Panc1 (cell line): ENCODE measurements around the gene ANKH. TPM values are rescaled to one million over a fixed set of nuclear protein-coding genes. Genes with fewer than 3 reads are reported as not detected.

Experiments
- ATAC-seq: fragments of 200-7000 bp; cut with Tn5 transposase; 2 replicates; pipeline ENCODE4 v1.9.1; 2020; ENCODE audit warnings: mild to moderate bottlenecking, moderate library complexity
- BruUV-seq: library from RNA; stranded (reverse); fragments of 400-500 nt; replicated peaks from 2 replicates; lab custom pipeline; 2021; lab: Mats Ljungman, UMichigan
- CTCF ChIA-PET: fragments of 300-600 bp; sonication (Branson Sonifier 250); formaldehyde crosslinking; loops from one replicate; lab custom pipeline; 2022; ENCODE audit warnings: antibody characterized with exemption; lab: Charles Lee
- POLR2A ChIA-PET: fragments of 300-600 bp; sonication (Branson Sonifier 250); formaldehyde crosslinking; loops from one replicate; lab custom pipeline; 2022; ENCODE audit warnings: antibody characterized with exemption; lab: Charles Lee
- DNase-seq: peaks from one replicate; pipeline ENCODE4 v3.0.0-alpha.2; 2010; ENCODE audit warnings: low read depth, low spot score
- H3K27ac ChIP-seq: 2 replicates; pipeline ENCODE4 v1.5.1; 2011; ENCODE audit warnings: mild to moderate bottlenecking, low read length, inconsistent platforms
- H3K27me3 ChIP-seq: fragments of 200-500 bp; sonication (Bioruptor generic); 2 replicates; pipeline ENCODE4 v1.6.0; 2014; ENCODE audit warnings: low read length, inconsistent platforms; ENCODE audit not compliant: control insufficient read depth, insufficient read depth
- H3K36me3 ChIP-seq: fragments of 200-500 bp; sonication (Bioruptor generic); 2 replicates; pipeline ENCODE4 v1.5.1; 2014; ENCODE audit warnings: inconsistent platforms, mild to moderate bottlenecking, low read length, moderate library complexity; ENCODE audit not compliant: control insufficient read depth, insufficient read depth
- H3K4me1 ChIP-seq: 2 replicates; pipeline ENCODE4 v1.5.1; 2011; ENCODE audit warnings: inconsistent platforms, mild to moderate bottlenecking, low read length, moderate library complexity; ENCODE audit not compliant: control insufficient read depth, insufficient read depth
- H3K4me3 ChIP-seq, 2 experiments: 2 replicates each; pipeline ENCODE4 v1.5.1; 2011 to 2012; ENCODE audit warnings: low read depth in 2 of 2, low read length in 2 of 2, mild to moderate bottlenecking in 2 of 2, inconsistent platforms in 1 of 2, moderate library complexity in 1 of 2
- H3K9me3 ChIP-seq: fragments of 200-500 bp; sonication (Bioruptor generic); 2 replicates; pipeline ENCODE4 v1.5.1; 2014; ENCODE audit warnings: low read depth, mild to moderate bottlenecking, inconsistent platforms, low read length, moderate library complexity; ENCODE audit not compliant: control insufficient read depth, insufficient read depth
- CTCF ChIP-seq: fragments of 450-650 bp; IDR thresholded peaks from 2 replicates; pipeline ENCODE4 v1.5.1; 2017; ENCODE audit warnings: mild to moderate bottlenecking
- POLR2AphosphoS5 ChIP-seq: IDR thresholded peaks from 2 replicates; pipeline ENCODE4 v1.6.1; 2012; ENCODE audit warnings: mild to moderate bottlenecking, low read depth, low read length, moderate library complexity
- REST ChIP-seq, 2 experiments: IDR thresholded peaks; 2 replicates each; pipeline ENCODE4 v1.6.1; 2011 to 2012; ENCODE audit warnings: low read depth in 2 of 2, control low read depth in 1 of 2, low read length in 1 of 2, mild to moderate bottlenecking in 1 of 2, moderate library complexity in 1 of 2; ENCODE audit not compliant: insufficient read depth in 1 of 2
- SIN3A ChIP-seq: IDR thresholded peaks from 2 replicates; pipeline ENCODE4 v1.6.1; 2012; ENCODE audit warnings: low read depth, mild to moderate bottlenecking, low read length, moderate library complexity, borderline replicate concordance; ENCODE audit not compliant: insufficient read depth
- TCF7L2 ChIP-seq: IDR thresholded peaks from 2 replicates; pipeline ENCODE4 v1.6.1; 2011; ENCODE audit warnings: mild to moderate bottlenecking, low read depth, low read length, inconsistent platforms
- in situ Hi-C: cut with HindIII; loops from 2 replicates; pipeline ENCODE4 v1.10.0; 2016; ENCODE audit warnings: low sequenced_read_pairs, low pct_unique_long_range_greater_than_20kb
- intact Hi-C: fragments of 100-400 bp; cut with micrococcal nuclease; formaldehyde crosslinking; loops from one replicate; pipeline ENCODE4 v1.10.0; 2022; ENCODE audit not compliant: unreplicated experiment
- total RNA-seq: library from RNA; stranded (reverse); gene quantifications from one replicate; pipeline ENCODE4 v1.2.1, GENCODE V29; 2021; ENCODE audit not compliant: unreplicated experiment

The ANKH gene
- total RNA-seq, 1 experiment from 2014 or later, result 11.2 TPM

GRCh38 chr5:14668181-14668591, 203.4 kb downstream of the ANKH start:
- no peaks in the 10 kb centered on the region for H3K27me3 ChIP-seq
- intact Hi-C loops (no loop called here), in situ Hi-C loops (no loop called here)
- H3K9me3 ChIP-seq, result no peaks in the 10 kb centered on the region
- no TSS peak for BruUV-seq
- ChIA-PET POLR2A (no interaction called here), CTCF (no interaction called here)
- DNase-seq, result no peak
- H3K27ac ChIP-seq, result no peak overlapping the region
- no peaks in the 10 kb centered on the region for H3K36me3 ChIP-seq
- no peak overlapping the region for H3K4me3 ChIP-seq
- peaks cover 37% of the 10 kb centered on the region for H3K4me1 ChIP-seq
- no peak for ATAC-seq
- TF ChIP-seq SIN3A (no peak), POLR2AphosphoS5 (no peak), REST (IDR thresholded peaks at IDR 0.05; ENCODE audit: insufficient read depth in 1 of 2, low read depth in 2 of 2, low read length in 1 of 2) (no peak), CTCF (no peak)

- CTCF ChIA-PET, result no interaction called here
- no peak for DNase-seq
- Histone ChIP-seq H3K4me1 (peaks cover 33% of the 10 kb centered on the region), H3K36me3 (no peaks in the 10 kb centered on the region), H3K9me3 (no peaks in the 10 kb centered on the region), H3K4me3 (no peak overlapping the region), H3K27ac (no peak overlapping the region), H3K27me3 (no peaks in the 10 kb centered on the region)
- in situ Hi-C loops (no loop called here), intact Hi-C loops (no loop called here)
- ATAC-seq, result no peak
- POLR2A ChIA-PET, result no interaction called here
- TF ChIP-seq TCF7L2, result no peak
- no peak for TF ChIP-seq SIN3A
- no peak for TF ChIP-seq POLR2AphosphoS5
- no peak for TF ChIP-seq CTCF
- TF ChIP-seq REST (IDR thresholded peaks at IDR 0.05; ENCODE audit: insufficient read depth in 1 of 2, low read depth in 2 of 2, low read length in 1 of 2), result no peak
- BruUV-seq, result no TSS peak
These were observed 203.8 kb downstream of the ANKH start for GRCh38 chr5:14667770-14668169.
